ENCODE measurements around the gene MICAL3.

DNA sequence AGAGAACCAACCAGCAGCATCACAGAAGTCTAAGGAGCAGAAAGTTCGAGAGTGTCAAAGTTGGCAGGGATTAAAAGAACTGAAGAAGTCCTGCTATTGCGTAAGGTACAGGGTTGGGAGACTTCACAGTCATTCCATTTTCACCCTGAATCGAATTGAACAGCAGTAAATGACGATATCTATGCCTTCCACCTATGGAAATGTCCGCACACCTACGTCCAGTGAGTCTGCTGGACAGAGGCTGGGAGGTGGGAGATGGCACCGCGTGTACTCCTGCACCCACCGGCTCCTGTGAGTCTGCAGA, 116.7 kb downstream of the MICAL3 start:
- TF ChIP-seq, protein P1, sequence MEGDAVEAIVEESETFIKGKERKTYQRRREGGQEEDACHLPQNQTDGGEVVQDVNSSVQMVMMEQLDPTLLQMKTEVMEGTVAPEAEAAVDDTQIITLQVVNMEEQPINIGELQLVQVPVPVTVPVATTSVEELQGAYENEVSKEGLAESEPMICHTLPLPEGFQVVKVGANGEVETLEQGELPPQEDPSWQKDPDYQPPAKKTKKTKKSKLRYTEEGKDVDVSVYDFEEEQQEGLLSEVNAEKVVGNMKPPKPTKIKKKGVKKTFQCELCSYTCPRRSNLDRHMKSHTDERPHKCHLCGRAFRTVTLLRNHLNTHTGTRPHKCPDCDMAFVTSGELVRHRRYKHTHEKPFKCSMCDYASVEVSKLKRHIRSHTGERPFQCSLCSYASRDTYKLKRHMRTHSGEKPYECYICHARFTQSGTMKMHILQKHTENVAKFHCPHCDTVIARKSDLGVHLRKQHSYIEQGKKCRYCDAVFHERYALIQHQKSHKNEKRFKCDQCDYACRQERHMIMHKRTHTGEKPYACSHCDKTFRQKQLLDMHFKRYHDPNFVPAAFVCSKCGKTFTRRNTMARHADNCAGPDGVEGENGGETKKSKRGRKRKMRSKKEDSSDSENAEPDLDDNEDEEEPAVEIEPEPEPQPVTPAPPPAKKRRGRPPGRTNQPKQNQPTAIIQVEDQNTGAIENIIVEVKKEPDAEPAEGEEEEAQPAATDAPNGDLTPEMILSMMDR (IDR thresholded peaks at IDR 0.05) = no peak
- TF ChIP-seq POLR2A (IDR thresholded peaks at IDR 0.05) = no peak
